Fibroblast of lung (primary cell): Measurements from ENCODE around the gene RLIM. TPM values are rescaled to one million over a fixed set of nuclear protein-coding genes. Genes with fewer than 3 reads are reported as not detected.
A peak's percentile ranks its signal among the peaks of the same experiment; 100 is the strongest.

ENCODE experiments used
- DNase-seq, 2 donors: peaks; one replicate each; pipeline versions ENCODE4 v3.0.0 to v3.0.0-alpha.2; 2010; ENCODE audit warnings: low read depth in 2 of 2
- H2AFZ ChIP-seq: 2 replicates; pipeline ENCODE4 v1.5.1; 2012; ENCODE audit warnings: low read length, control low read depth, inconsistent platforms
- H3K27ac ChIP-seq: 2 replicates; pipeline ENCODE4 v1.5.1; 2011; ENCODE audit warnings: low read length, control low read depth; ENCODE audit not compliant: insufficient read depth
- H3K27me3 ChIP-seq: 2 replicates; pipeline ENCODE4 v1.5.1; 2011; ENCODE audit warnings: mild to moderate bottlenecking, low read length; ENCODE audit not compliant: control insufficient read depth, insufficient read depth
- H3K36me3 ChIP-seq: 2 replicates; pipeline ENCODE4 v1.5.1; 2011; ENCODE audit warnings: low read length; ENCODE audit not compliant: control insufficient read depth, insufficient read depth
- H3K4me1 ChIP-seq: 2 replicates; pipeline ENCODE4 v1.5.1; 2011; ENCODE audit warnings: low read length; ENCODE audit not compliant: control insufficient read depth, insufficient read depth; ENCODE audit errors: extremely low read depth
- H3K4me2 ChIP-seq: 2 replicates; pipeline ENCODE4 v1.5.1; 2011; ENCODE audit warnings: low read length, control low read depth; ENCODE audit not compliant: insufficient read depth; ENCODE audit errors: extremely low read depth
- H3K4me3 ChIP-seq, 4 experiments: fragments of 200-600 bp in 1 of 4; sonication (generic) in 1 of 4; replicated peaks in 1 of 4; 2 replicates each; pipeline ENCODE4 v1.5.1; 2011 to 2016; ENCODE audit warnings: low read length in 4 of 4, low read depth in 3 of 4, mild to moderate bottlenecking in 3 of 4, control low read depth in 2 of 4, inconsistent platforms in 1 of 4, mixed read lengths in 1 of 4; ENCODE audit not compliant: insufficient read depth in 1 of 4; ENCODE audit errors: control extremely low read depth in 1 of 4
- H3K79me2 ChIP-seq: 2 replicates; pipeline ENCODE4 v1.5.1; 2012; ENCODE audit warnings: mild to moderate bottlenecking, low read length, inconsistent platforms; ENCODE audit not compliant: control insufficient read depth, insufficient read depth
- H3K9ac ChIP-seq: 2 replicates; pipeline ENCODE4 v1.5.1; 2011; ENCODE audit warnings: mild to moderate bottlenecking, low read length, control low read depth; ENCODE audit not compliant: insufficient read depth
- H3K9me3 ChIP-seq: 2 replicates; pipeline ENCODE4 v1.5.1; 2012; ENCODE audit warnings: low read depth, low read length; ENCODE audit not compliant: control insufficient read depth, insufficient read depth
- H4K20me1 ChIP-seq: 2 replicates; pipeline ENCODE4 v1.5.1; 2011; ENCODE audit warnings: low read length; ENCODE audit not compliant: control insufficient read depth, insufficient read depth; ENCODE audit errors: extremely low read depth
- CTCF ChIP-seq, 2 donors: IDR thresholded peaks in 1 of 2; conservative IDR thresholded peaks in 1 of 2; 1 replicate in 1 of 2; 2 replicates in 1 of 2; pipeline ENCODE4 v1.5.1; 2011 to 2012; ENCODE audit warnings: low read length in 2 of 2, control low read depth in 1 of 2, inconsistent platforms in 1 of 2, low read depth in 1 of 2, mild to moderate bottlenecking in 1 of 2
- EZH2 ChIP-seq: IDR thresholded peaks from 2 replicates; pipeline ENCODE4 v1.5.1; 2012; ENCODE audit warnings: low read length, control low read depth, mild to moderate bottlenecking; ENCODE audit errors: missing control alignments
- polyA plus RNA-seq, 2 donors: library from polyadenylated mRNA; depleted of rRNA in 1 of 2; stranded (reverse) in 1 of 2; unstranded in 1 of 2; fragments of >200 nt; gene quantifications; 2 replicates each; pipeline ENCODE4 v1.2.1, GENCODE V29; 2011 to 2012; ENCODE audit warnings: missing spikeins in 1 of 2
- total RNA-seq: library from RNA; depleted of rRNA; stranded (reverse); fragments of >200 nt; gene quantifications from 2 replicates; pipeline ENCODE4 v1.2.1, GENCODE V29; 2014

Gene RLIM
- total and polyA plus RNA-seq, 2 donors (not counting 1 experiment from before 2014, with no cell fraction given), result 29.9 to 57.0 TPM

- no peak overlapping the region for H3K4me3 ChIP-seq
- no peak overlapping the region for H3K27ac ChIP-seq
- no peaks in the 10 kb centered on the region for H3K4me1 ChIP-seq
- H3K4me2 ChIP-seq, result no peak overlapping the region
- no peak overlapping the region for H2AFZ ChIP-seq
- H3K79me2 ChIP-seq, result no peaks in the 10 kb centered on the region
- H3K9me3 ChIP-seq, result no peaks in the 10 kb centered on the region
- no peaks in the 10 kb centered on the region for H3K36me3 ChIP-seq
- H3K9ac ChIP-seq, result no peak overlapping the region
- no peak for DNase-seq
- no peaks in the 10 kb centered on the region for H4K20me1 ChIP-seq
- no peaks in the 10 kb centered on the region for H3K27me3 ChIP-seq
- TF ChIP-seq EZH2, result no peak
- TF ChIP-seq CTCF (conservative IDR thresholded peaks at IDR 0.05 in 1 of 2, IDR thresholded peaks at IDR 0.05 in 1 of 2; ENCODE audit: low read depth in 1 of 2, low read length in 2 of 2), result no peak
These were observed 22.4 kb upstream of the RLIM start for GRCh38 chrX:74636749-74637314.

- H3K9me3 ChIP-seq, result no peaks in the 10 kb centered on the region
- peak overlapping the region; percentile 74 to 95 (median 76) for H3K4me3 ChIP-seq
- no peaks in the 10 kb centered on the region for H3K27me3 ChIP-seq
- TF ChIP-seq CTCF (conservative IDR thresholded peaks at IDR 0.05 in 1 of 2, IDR thresholded peaks at IDR 0.05 in 1 of 2; ENCODE audit: low read depth in 1 of 2, low read length in 2 of 2) (peak in 1 of 2 donors; percentile 9), EZH2 (no peak)
- no peak overlapping the region for H3K4me2 ChIP-seq
- no peaks in the 10 kb centered on the region for H3K36me3 ChIP-seq
- peak overlapping the region; percentile 99 for H3K27ac ChIP-seq
- no peaks in the 10 kb centered on the region for H3K4me1 ChIP-seq
- no peaks in the 10 kb centered on the region for H4K20me1 ChIP-seq
- H3K79me2 ChIP-seq, result peaks cover 43% of the 10 kb centered on the region
- H3K9ac ChIP-seq, result peak overlapping the region; percentile 100
- H2AFZ ChIP-seq, result no peak overlapping the region
- DNase-seq, result peak; percentile 34 to 39
These were observed 893 bp downstream of the RLIM start for GRCh38 chrX:74613370-74614092.

GRCh38 chrX:74606799-74607198 is 7.6 kb downstream of the RLIM start:
- H4K20me1 ChIP-seq, result no peaks in the 10 kb centered on the region
- no peaks in the 10 kb centered on the region for H3K4me1 ChIP-seq
- H2AFZ ChIP-seq, result no peak overlapping the region
- H3K9ac ChIP-seq, result no peak overlapping the region
- TF ChIP-seq EZH2, result no peak
- DNase-seq, result no peak
- H3K27me3 ChIP-seq, result no peaks in the 10 kb centered on the region
- H3K79me2 ChIP-seq, result peaks cover 67% of the 10 kb centered on the region
- H3K4me3 ChIP-seq, result no peak overlapping the region
- no peaks in the 10 kb centered on the region for H3K36me3 ChIP-seq
- no peak overlapping the region for H3K4me2 ChIP-seq
- H3K27ac ChIP-seq, result no peak overlapping the region
- H3K9me3 ChIP-seq, result no peaks in the 10 kb centered on the region
